DND-41 (cell line): ENCODE results near the gene DIAPH3.

Experiments
- CTCF ChIP-seq: IDR thresholded peaks from 2 replicates; pipeline ENCODE4 v1.5.1; 2012; ENCODE audit warnings: borderline replicate concordance, low read length, moderate library complexity, mild to moderate bottlenecking; ENCODE audit not compliant: poor library complexity, severe bottlenecking; ENCODE audit errors: extremely low read depth
- EZH2 ChIP-seq: IDR thresholded peaks from 3 replicates; pipeline ENCODE4 v1.6.1; 2012; ENCODE audit warnings: borderline replicate concordance, low read depth, mild to moderate bottlenecking, moderate library complexity, low read length, inconsistent platforms; ENCODE audit not compliant: severe bottlenecking

- TF ChIP-seq EZH2 (no peak), CTCF (no peak)
Measured at GRCh38 chr13:59635589-59635988, 528.1 kb downstream of the DIAPH3 start.
